ENCODE measurements around the gene ACTG1. TPM values are rescaled to one million over a fixed set of nuclear protein-coding genes. Genes with fewer than 3 reads are reported as not detected.
A peak's percentile ranks its signal among the peaks of the same experiment; 100 is the strongest.
"Not testable (repeated sequence)": the region's sequence is repeated elsewhere in the genome, so short reads cannot be mapped to it uniquely, and the experiment has no call there.

The ACTG1 gene
- polyA plus RNA-seq, 6 donors from 2014 or later, result 664 to 1,094 (median 872) TPM

GRCh38 chr17:81534157-81535006 lies 21.8 kb upstream of the ACTG1 start:
- Mint-ChIP-seq H3K4me1 (peaks cover 7 to 21% (median 15%) of the 10 kb centered on the region in 3 donors), H3K4me3 (peak overlapping the region in 1 of 8 donors; percentile 25), H3K27me3 (peaks cover 5 to 23% (median 20%) of the 10 kb centered on the region in 3 donors), H3K9me3 (no peaks in the 10 kb centered on the region), H3K27ac (no peak overlapping the region), H3K36me3 (peaks cover 0 to 10% of the 10 kb centered on the region in 2 donors)
- ATAC-seq (ENCODE audit: low read depth in 2 of 2) (no peak), DNase-seq (no peak)

DNA sequence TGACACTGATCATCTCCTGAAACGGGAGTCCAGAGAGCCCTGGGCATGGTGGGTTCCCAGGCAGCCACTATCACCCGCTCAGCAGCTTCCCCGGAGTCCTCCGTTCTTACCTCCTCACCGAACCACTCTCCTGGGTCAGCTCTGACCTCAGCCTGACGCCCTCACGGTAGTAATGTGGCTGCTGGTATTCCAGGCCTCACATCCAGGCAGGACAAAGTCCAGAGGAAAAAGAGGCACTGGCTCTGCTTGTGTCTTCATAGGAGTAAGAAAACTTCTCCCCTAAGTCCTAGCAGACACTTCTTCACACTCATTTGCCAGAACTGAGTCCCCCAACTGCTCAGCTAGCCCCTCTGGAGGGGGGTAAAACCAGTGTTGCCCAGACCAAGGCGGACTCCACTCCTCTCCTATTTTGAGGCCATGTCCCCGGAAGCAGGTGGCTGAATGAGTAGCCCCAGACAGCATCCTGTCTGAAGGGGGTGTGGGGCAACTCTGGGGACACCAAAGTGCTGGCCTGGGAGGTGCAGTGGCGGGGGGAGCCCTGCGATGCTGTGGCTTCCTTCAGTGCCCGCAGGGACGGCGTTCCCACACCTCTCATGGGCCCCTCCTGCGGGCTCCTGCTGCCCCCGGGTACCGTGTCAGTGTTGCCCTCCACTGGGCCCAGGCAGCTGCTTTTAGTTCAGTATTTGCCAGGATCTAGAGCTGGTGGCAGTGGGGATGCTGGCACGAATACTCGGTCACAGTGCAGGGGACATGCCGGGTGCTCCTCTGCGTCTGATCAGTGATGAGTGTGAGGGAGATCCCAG lies 20.9 kb upstream of the ACTG1 start:
- peaks cover 7 to 21% (median 15%) of the 10 kb centered on the region in 3 donors for H3K4me1 Mint-ChIP-seq

DNA sequence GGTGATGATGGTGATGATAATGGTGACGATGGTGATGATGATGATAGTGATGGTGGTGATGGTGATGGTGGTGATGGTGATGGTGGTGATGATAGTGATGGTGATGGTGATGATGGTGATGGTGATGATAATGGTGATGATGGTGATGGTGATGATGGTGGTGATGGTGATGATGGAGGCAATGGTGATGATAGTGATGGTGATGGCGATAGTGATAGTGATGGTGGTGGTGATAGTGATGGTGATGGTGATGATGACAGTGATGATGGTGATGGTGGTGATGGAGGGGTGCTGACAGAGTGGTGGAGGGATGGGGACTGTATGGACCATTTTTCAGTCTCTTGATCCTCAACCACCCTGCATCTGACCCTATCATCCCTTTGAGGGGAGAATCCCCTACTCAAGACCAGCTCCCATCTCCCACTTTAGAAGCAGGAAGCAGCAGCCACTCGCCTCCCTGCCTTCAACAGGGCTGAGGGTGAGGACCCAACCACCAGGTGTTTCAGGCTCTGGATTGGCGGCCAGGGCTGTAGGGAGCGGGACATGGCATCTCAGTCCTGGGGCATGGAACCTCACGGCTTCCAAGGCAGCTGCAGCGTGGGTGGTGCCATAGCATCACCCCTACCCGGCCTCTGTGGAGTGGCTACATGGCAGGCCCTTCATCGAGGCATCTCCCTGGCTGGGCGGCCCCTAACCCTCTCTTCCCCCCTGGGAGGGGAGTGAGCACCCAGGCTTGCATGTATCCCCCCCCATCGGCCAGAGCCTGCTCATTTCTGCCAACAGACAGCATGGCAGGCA lies 20.1 kb upstream of the ACTG1 start:
- Mint-ChIP-seq H3K4me1 (peaks cover 3 to 15% (median 10%) of the 10 kb centered on the region in 3 donors), H3K4me3 (no peak overlapping the region), H3K9me3 (no peaks in the 10 kb centered on the region), H3K27ac (no peak overlapping the region), H3K27me3 (peaks cover 1 to 13% (median 11%) of the 10 kb centered on the region in 3 donors), H3K36me3 (peaks cover 0 to 2% of the 10 kb centered on the region in 2 donors)
- DNase-seq (no peak), ATAC-seq (ENCODE audit: low read depth in 2 of 2) (no peak)

More for the DNA sequence above, 20.9 kb upstream of the ACTG1 start:
- ATAC-seq (ENCODE audit: low read depth in 2 of 2) (no peak), DNase-seq (no peak)
- peaks cover 0 to 10% of the 10 kb centered on the region in 2 donors for H3K36me3 Mint-ChIP-seq
- H3K9me3 Mint-ChIP-seq, result no peaks in the 10 kb centered on the region
- H3K27me3 Mint-ChIP-seq, result peaks cover 5 to 20% (median 20%) of the 10 kb centered on the region in 3 donors
- H3K4me3 Mint-ChIP-seq, result no peak overlapping the region
- no peak overlapping the region for H3K27ac Mint-ChIP-seq

DNA sequence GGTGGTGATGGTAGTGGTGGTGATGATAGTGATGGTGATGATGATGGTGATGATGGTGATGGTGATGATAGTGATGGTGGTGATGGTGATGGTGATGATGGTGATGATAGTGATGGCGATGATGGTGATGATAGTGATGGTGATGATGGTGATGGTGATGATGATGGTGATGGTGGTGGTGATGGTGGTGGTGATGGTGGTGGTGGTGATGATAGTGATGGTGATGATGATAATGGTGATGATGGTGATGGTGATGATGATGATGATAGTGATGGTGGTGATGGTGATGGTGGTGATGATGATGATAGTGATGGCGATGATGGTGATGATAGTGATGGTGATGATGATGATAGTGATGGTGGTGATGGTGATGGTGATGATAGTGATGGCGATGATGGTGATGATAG lies 19.4 kb upstream of the ACTG1 start:
- not testable (repeated sequence) for ATAC-seq (ENCODE audit: low read depth in 2 of 2); H3K9me3 Mint-ChIP-seq; H3K36me3 Mint-ChIP-seq; DNase-seq; H3K4me3 Mint-ChIP-seq; H3K27ac Mint-ChIP-seq
- Mint-ChIP-seq H3K27me3 (peaks cover 0 to 15% (median 7%) of the 10 kb centered on the region in 3 donors), H3K4me1 (peaks cover 0 to 10% (median 4%) of the 10 kb centered on the region in 3 donors)

GRCh38 chr17:81531013-81531412 lies 18.4 kb upstream of the ACTG1 start:
- H3K27ac Mint-ChIP-seq; DNase-seq; H3K4me3 Mint-ChIP-seq; H3K36me3 Mint-ChIP-seq; H3K9me3 Mint-ChIP-seq; ATAC-seq (ENCODE audit: low read depth in 2 of 2): not testable (repeated sequence)
- H3K27me3 Mint-ChIP-seq, result peaks cover 0 to 13% (median 7%) of the 10 kb centered on the region in 3 donors
- peaks cover 0 to 10% (median 4%) of the 10 kb centered on the region in 3 donors for H3K4me1 Mint-ChIP-seq

GRCh38 chr17:81529437-81529803 lies 16.8 kb upstream of the ACTG1 start:
- no peak for DNase-seq
- ATAC-seq (ENCODE audit: low read depth in 2 of 2), result no peak
- Mint-ChIP-seq H3K4me1 (peaks cover 0 to 10% (median 0%) of the 10 kb centered on the region in 3 donors), H3K9me3 (no peaks in the 10 kb centered on the region), H3K36me3 (no peaks in the 10 kb centered on the region), H3K4me3 (no peak overlapping the region), H3K27ac (no peak overlapping the region), H3K27me3 (peaks cover 0 to 9% (median 0%) of the 10 kb centered on the region in 3 donors)

DNA sequence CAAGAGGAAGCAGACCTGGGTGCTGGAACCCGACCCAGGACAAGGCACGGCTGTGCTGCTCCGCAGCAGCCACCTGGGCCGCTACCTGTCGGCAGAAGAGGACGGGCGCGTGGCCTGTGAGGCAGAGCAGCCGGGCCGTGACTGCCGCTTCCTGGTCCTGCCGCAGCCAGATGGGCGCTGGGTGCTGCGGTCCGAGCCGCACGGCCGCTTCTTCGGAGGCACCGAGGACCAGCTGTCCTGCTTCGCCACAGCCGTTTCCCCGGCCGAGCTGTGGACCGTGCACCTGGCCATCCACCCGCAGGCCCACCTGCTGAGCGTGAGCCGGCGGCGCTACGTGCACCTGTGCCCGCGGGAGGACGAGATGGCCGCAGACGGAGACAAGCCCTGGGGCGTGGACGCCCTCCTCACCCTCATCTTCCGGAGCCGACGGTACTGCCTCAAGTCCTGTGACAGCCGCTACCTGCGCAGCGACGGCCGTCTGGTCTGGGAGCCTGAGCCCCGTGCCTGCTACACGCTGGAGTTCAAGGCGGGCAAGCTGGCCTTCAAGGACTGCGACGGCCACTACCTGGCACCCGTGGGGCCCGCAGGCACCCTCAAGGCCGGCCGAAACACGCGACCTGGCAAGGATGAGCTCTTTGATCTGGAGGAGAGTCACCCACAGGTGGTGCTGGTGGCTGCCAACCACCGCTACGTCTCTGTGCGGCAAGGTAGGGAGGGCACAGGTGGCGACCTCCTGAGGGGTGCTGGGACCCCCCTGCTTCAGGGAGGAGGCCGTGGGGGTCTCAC lies 16.2 kb upstream of the ACTG1 start:
- ATAC-seq (ENCODE audit: low read depth in 2 of 2) (no peak), DNase-seq (no peak)
- no peaks in the 10 kb centered on the region for H3K36me3 Mint-ChIP-seq
- no peaks in the 10 kb centered on the region for H3K9me3 Mint-ChIP-seq
- no peak overlapping the region for H3K27ac Mint-ChIP-seq
- H3K4me1 Mint-ChIP-seq, result peaks cover 0 to 8% (median 0%) of the 10 kb centered on the region in 3 donors
- H3K4me3 Mint-ChIP-seq, result no peak overlapping the region
- H3K27me3 Mint-ChIP-seq, result peaks cover 0 to 9% (median 0%) of the 10 kb centered on the region in 3 donors

DNA sequence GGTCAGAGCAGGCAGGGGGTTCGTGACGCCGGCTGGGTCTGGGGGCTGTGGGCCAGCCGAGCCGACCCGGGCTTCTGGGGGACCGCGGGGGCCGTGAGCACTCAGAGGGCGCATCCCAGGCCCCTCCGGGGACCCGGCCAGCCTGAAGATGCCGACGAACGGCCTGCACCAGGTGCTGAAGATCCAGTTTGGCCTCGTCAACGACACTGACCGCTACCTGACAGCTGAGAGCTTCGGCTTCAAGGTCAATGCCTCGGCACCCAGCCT lies 15.7 kb upstream of the ACTG1 start:
- DNase-seq, result no peak
- no peak for ATAC-seq (ENCODE audit: low read depth in 2 of 2)
- no peak overlapping the region for H3K27ac Mint-ChIP-seq
- no peak overlapping the region for H3K4me3 Mint-ChIP-seq
- peaks cover 0 to 5% (median 1%) of the 10 kb centered on the region in 3 donors for H3K4me1 Mint-ChIP-seq
- H3K27me3 Mint-ChIP-seq, result peaks cover 0 to 9% (median 0%) of the 10 kb centered on the region in 3 donors
- H3K36me3 Mint-ChIP-seq, result no peaks in the 10 kb centered on the region
- H3K9me3 Mint-ChIP-seq, result no peaks in the 10 kb centered on the region

- Mint-ChIP-seq H3K9me3 (no peaks in the 10 kb centered on the region), H3K36me3 (no peaks in the 10 kb centered on the region), H3K4me3 (no peak within 1 kb of the TSS), H3K27me3 (peaks cover 0 to 9% (median 0%) of the 10 kb centered on the region in 3 donors), H3K27ac (no peak within 1 kb of the TSS), H3K4me1 (peaks cover 1 to 6% (median 3%) of the 10 kb centered on the region in 3 donors)
- DNase-seq (no peak), ATAC-seq (ENCODE audit: low read depth in 2 of 2) (no peak)
Observed at GRCh38 chr17:81527591-81528383, 15.2 kb upstream of the ACTG1 start, which contains the start of gene FSCN2. Gene FSCN2 (plus strand): TSS chr17:81528377. CDS start chr17:81528532, 155 bp downstream.

DNA sequence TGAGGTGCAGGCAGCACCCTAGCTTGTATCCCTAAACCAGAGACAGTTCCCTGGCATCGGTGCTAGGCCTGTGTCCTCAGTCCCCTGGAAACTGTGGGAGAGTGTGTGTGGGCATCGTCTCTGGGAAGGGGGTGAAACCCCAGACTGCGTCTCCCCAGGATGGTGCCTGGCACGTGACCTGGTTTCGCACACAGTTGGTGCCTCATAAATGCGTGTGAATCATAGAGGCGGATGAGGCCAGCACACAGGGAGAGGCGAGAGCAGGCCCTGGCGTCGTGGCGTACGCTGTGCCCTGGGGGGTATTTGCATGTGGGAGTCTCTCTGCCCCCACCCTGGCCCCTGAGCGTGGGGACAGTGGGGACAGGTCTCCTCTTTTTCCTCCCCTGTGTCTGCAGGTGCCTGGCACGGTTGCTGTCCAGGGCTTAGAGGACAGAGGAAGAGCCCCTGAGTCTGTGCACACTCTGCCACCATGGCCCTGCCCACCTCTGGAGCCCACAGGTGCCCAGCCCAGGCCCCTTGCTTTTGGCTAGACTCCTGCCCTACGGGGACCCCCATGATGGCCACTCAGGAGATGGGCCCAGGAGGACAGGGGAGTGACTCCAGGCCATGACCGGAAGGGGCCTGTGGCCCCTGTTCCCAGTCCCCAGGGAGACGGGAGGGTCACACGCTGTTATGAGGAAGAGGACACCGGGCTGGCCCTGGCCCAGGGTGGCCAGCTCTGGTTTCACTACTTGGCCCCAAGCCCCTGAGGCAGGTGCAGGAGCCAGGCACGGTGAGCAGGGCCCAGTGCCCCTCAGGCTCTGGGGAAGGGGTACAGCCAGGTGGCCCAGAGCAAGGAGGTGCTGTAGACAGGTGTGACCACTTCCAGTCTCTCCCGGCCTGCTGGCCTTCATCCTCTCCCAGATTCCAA lies 14.3 kb upstream of the ACTG1 start:
- ATAC-seq (ENCODE audit: low read depth in 2 of 2) (no peak), DNase-seq (no peak)
- Mint-ChIP-seq H3K9me3 (no peaks in the 10 kb centered on the region), H3K4me3 (no peak overlapping the region), H3K36me3 (no peaks in the 10 kb centered on the region), H3K27me3 (peaks cover 0 to 9% (median 0%) of the 10 kb centered on the region in 3 donors), H3K27ac (peak overlapping the region in 1 of 6 donors; percentile 37), H3K4me1 (peaks cover 3 to 11% (median 5%) of the 10 kb centered on the region in 3 donors)

- DNase-seq, result no peak
- H3K27ac Mint-ChIP-seq, result no peak overlapping the region
- peaks cover 7 to 20% (median 14%) of the 10 kb centered on the region in 3 donors for H3K4me1 Mint-ChIP-seq
- ATAC-seq (ENCODE audit: low read depth in 2 of 2), result no peak
- H3K9me3 Mint-ChIP-seq, result no peaks in the 10 kb centered on the region
- no peaks in the 10 kb centered on the region for H3K36me3 Mint-ChIP-seq
- H3K4me3 Mint-ChIP-seq, result no peak overlapping the region
- peaks cover 0 to 9% (median 0%) of the 10 kb centered on the region in 3 donors for H3K27me3 Mint-ChIP-seq
Observed at GRCh38 chr17:81524865-81525159, 12.2 kb upstream of the ACTG1 start.
